H9 (cell line): ENCODE data around the gene CHCHD10. TPM values are rescaled to one million over a fixed set of nuclear protein-coding genes. Genes with fewer than 3 reads are reported as not detected.

Experiments used
- DNase-seq: peaks from one replicate; pipeline ENCODE4 v3.0.0-alpha.2; 2017
- H2AFZ ChIP-seq: one replicate; pipeline ENCODE4 v1.6.1; 2013; ENCODE audit warnings: mild to moderate bottlenecking, low read length, control low read depth, moderate library complexity
- H2AK5ac ChIP-seq: 2 replicates; pipeline ENCODE4 v1.6.1; 2013; ENCODE audit warnings: low read length, control low read depth, mixed read lengths; ENCODE audit not compliant: insufficient read length
- H2BK120ac ChIP-seq: one replicate; pipeline ENCODE4 v1.6.1; 2013; ENCODE audit warnings: low read depth, mild to moderate bottlenecking, low read length, control low read depth, inconsistent platforms; ENCODE audit not compliant: poor library complexity, severe bottlenecking
- H2BK12ac ChIP-seq: 2 replicates; pipeline ENCODE4 v1.6.1; 2013; ENCODE audit warnings: low read length, control low read depth, mixed read lengths, low read depth; ENCODE audit not compliant: insufficient read length
- H2BK15ac ChIP-seq: 2 replicates; pipeline ENCODE4 v1.6.1; 2013; ENCODE audit warnings: low read depth, low read length, control low read depth
- H2BK20ac ChIP-seq: one replicate; pipeline ENCODE4 v1.6.1; 2013; ENCODE audit warnings: low read depth, mild to moderate bottlenecking, low read length, control low read depth, inconsistent platforms; ENCODE audit not compliant: poor library complexity, severe bottlenecking
- H2BK5ac ChIP-seq: 2 replicates; pipeline ENCODE4 v1.6.1; 2013; ENCODE audit warnings: low read length, control low read depth, mixed read lengths; ENCODE audit not compliant: insufficient read length
- H3K14ac ChIP-seq: 2 replicates; pipeline ENCODE4 v1.6.1; 2013; ENCODE audit warnings: low read length, control low read depth; ENCODE audit not compliant: insufficient read depth
- H3K18ac ChIP-seq: 2 replicates; pipeline ENCODE4 v1.6.1; 2013; ENCODE audit warnings: low read depth, mild to moderate bottlenecking, mixed read lengths, low read length, control low read depth; ENCODE audit not compliant: insufficient read length
- H3K23ac ChIP-seq: 2 replicates; pipeline ENCODE4 v1.6.1; 2013; ENCODE audit warnings: low read length, control low read depth, mixed read lengths, low read depth; ENCODE audit not compliant: insufficient read length
- H3K23me2 ChIP-seq: 2 replicates; pipeline ENCODE4 v1.6.1; 2013; ENCODE audit warnings: low read depth, mild to moderate bottlenecking, mixed read lengths, low read length, control low read depth; ENCODE audit not compliant: insufficient read length, poor library complexity, severe bottlenecking
- H3K27ac ChIP-seq: 2 replicates; pipeline ENCODE4 v1.5.1; 2013; ENCODE audit warnings: low read length, control low read depth, mixed read lengths, low read depth; ENCODE audit not compliant: insufficient read length
- H3K27me3 ChIP-seq: 2 replicates; pipeline ENCODE4 v1.6.1; 2013; ENCODE audit warnings: low read length, control low read depth, inconsistent platforms; ENCODE audit not compliant: insufficient read depth
- H3K4ac ChIP-seq: 2 replicates; pipeline ENCODE4 v1.6.1; 2013; ENCODE audit warnings: low read depth, mild to moderate bottlenecking, control low read depth, inconsistent platforms, low read length, moderate library complexity
- H3K4me1 ChIP-seq: 2 replicates; pipeline ENCODE4 v1.6.1; 2013; ENCODE audit warnings: low read length, control low read depth, inconsistent platforms; ENCODE audit not compliant: insufficient read depth
- H3K4me2 ChIP-seq: 2 replicates; pipeline ENCODE4 v1.6.1; 2013; ENCODE audit warnings: low read length, control low read depth, mixed read lengths; ENCODE audit not compliant: insufficient read length, insufficient read depth
- H3K56ac ChIP-seq: 2 replicates; pipeline ENCODE4 v1.6.1; 2013; ENCODE audit warnings: low read depth, mild to moderate bottlenecking, mixed read lengths, low read length, control low read depth; ENCODE audit not compliant: insufficient read length
- H3K79me1 ChIP-seq: 2 replicates; pipeline ENCODE4 v1.6.1; 2013; ENCODE audit warnings: low read depth, mild to moderate bottlenecking, moderate library complexity, low read length, control low read depth, inconsistent platforms; ENCODE audit not compliant: insufficient read depth, poor library complexity, severe bottlenecking
- H3K79me2 ChIP-seq: 2 replicates; pipeline ENCODE4 v1.6.1; 2013; ENCODE audit warnings: low read length, control low read depth, inconsistent platforms; ENCODE audit not compliant: insufficient read depth
- H3K9ac ChIP-seq: 2 replicates; pipeline ENCODE4 v1.6.1; 2013; ENCODE audit warnings: low read length, control low read depth, mixed read lengths; ENCODE audit not compliant: insufficient read length; ENCODE audit errors: extremely low read depth
- H3K9me3 ChIP-seq: one replicate; pipeline ENCODE4 v1.6.1; 2013; ENCODE audit warnings: low read depth, low read length, inconsistent platforms; ENCODE audit not compliant: control insufficient read depth
- H3T11ph ChIP-seq: one replicate; pipeline ENCODE4 v1.6.1; 2013; ENCODE audit warnings: mild to moderate bottlenecking, low read length, control low read depth, inconsistent platforms
- H4K20me1 ChIP-seq: one replicate; pipeline ENCODE4 v1.6.1; 2013; ENCODE audit not compliant: control insufficient read depth, insufficient read length, insufficient read depth
- H4K5ac ChIP-seq: 2 replicates; pipeline ENCODE4 v1.6.1; 2013; ENCODE audit warnings: low read depth, mild to moderate bottlenecking, mixed read lengths, low read length, control low read depth; ENCODE audit not compliant: insufficient read length
- H4K8ac ChIP-seq: replicated peaks from 2 replicates; pipeline ENCODE4 v1.6.1; 2013; ENCODE audit warnings: low read length, control low read depth, mixed read lengths, low read depth; ENCODE audit not compliant: insufficient read length
- H4K91ac ChIP-seq: 2 replicates; pipeline ENCODE4 v1.6.1; 2013; ENCODE audit warnings: low read depth, mild to moderate bottlenecking, moderate library complexity, mixed read lengths, low read length, control low read depth; ENCODE audit not compliant: insufficient read length
- H3K27ac Mint-ChIP-seq, 3 experiments: 2 replicates in 2 of 3; 3 replicates in 1 of 3; pipeline ENCODE4 v1.8.0; 2020 to 2021; ENCODE audit warnings: mixed read lengths in 3 of 3, mild to moderate bottlenecking in 1 of 3, moderate library complexity in 1 of 3
- H3K27me3 Mint-ChIP-seq: 2 replicates; pipeline ENCODE4 v1.8.0; 2021; ENCODE audit warnings: low read depth, mild to moderate bottlenecking, moderate library complexity, mixed read lengths
- H3K36me3 Mint-ChIP-seq, 3 experiments: 2 replicates in 2 of 3; 3 replicates in 1 of 3; pipeline ENCODE4 v1.8.0; 2020 to 2021; ENCODE audit warnings: low read depth in 3 of 3, mixed read lengths in 3 of 3; ENCODE audit not compliant: insufficient read depth in 1 of 3
- H3K4me1 Mint-ChIP-seq, 2 experiments: 2 replicates each; pipeline ENCODE4 v1.8.0; 2020; ENCODE audit warnings: mixed read lengths in 2 of 2
- H3K4me3 Mint-ChIP-seq, 2 experiments: 2 replicates in 1 of 2; 3 replicates in 1 of 2; pipeline ENCODE4 v1.8.0; 2020 to 2021; ENCODE audit warnings: mild to moderate bottlenecking in 2 of 2, mixed read lengths in 2 of 2, moderate library complexity in 1 of 2
- H3K9me3 Mint-ChIP-seq, 2 experiments: 2 replicates in 1 of 2; 3 replicates in 1 of 2; pipeline ENCODE4 v1.8.0; 2020; ENCODE audit warnings: mild to moderate bottlenecking in 2 of 2, mixed read lengths in 2 of 2, moderate library complexity in 1 of 2
- WGBS: extraction: QIAGEN DNeasy Blood & Tissue Kit; methylation state at CpG from one replicate; pipeline ENCODE4 v1.1.7; 2013; ENCODE audit warnings: missing lambda C conversion rate, low lambda C conversion rate, mixed read lengths; ENCODE audit not compliant: insufficient read length; ENCODE audit errors: extremely low coverage; 5-methylcytosine and 5-hydroxymethylcytosine counted together
- total RNA-seq: library from RNA; stranded (reverse); gene quantifications from 2 replicates; pipeline ENCODE4 v1.2.1, GENCODE V29; 2021
- TF ChIP-seq, protein P1 (sequence below): fragments of 200-600 bp; sonication (generic); conservative IDR thresholded peaks from 3 replicates; pipeline ENCODE4 v1.8.0; 2021; ENCODE audit warnings: antibody characterized with exemption, mild to moderate bottlenecking

Gene CHCHD10
- total RNA-seq, 1 experiment from 2014 or later, result 53.7 TPM

DNA sequence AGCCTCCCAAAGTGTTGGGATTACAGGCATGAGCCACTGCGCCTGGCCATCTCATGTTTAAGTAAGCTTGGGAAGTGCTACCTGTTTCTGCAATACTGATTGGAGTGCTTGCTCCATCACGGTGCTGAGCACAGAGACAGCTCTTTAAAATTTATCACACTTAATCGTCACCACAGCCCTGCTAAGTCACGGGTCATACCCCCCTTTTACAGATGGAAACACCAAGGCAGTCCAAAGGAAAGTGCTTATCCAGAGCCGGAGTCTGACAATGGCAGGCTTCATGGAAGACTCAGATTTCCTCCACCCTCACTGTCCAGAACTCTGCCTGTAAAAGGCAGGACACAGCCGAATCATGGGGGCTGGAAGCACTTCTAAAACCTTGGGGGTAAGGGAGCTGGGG lies 7.7 kb downstream of the CHCHD10 start:
- Histone ChIP-seq H3K9ac (no peak overlapping the region), H4K5ac (no peak overlapping the region), H3K27ac (no peak overlapping the region), H3T11ph (no peak overlapping the region), H4K8ac (no peak overlapping the region), H2AK5ac (no peak overlapping the region), H3K23ac (no peak overlapping the region), H3K9me3 (no peaks in the 10 kb centered on the region), H3K18ac (no peak overlapping the region), H3K4me1 (peaks cover 4% of the 10 kb centered on the region; the same call in 1 of the 2 replicates), H4K20me1 (no peaks in the 10 kb centered on the region), H3K14ac (no peak overlapping the region), H2BK120ac (no peak overlapping the region), H3K56ac (no peak overlapping the region), H3K79me1 (no peaks in the 10 kb centered on the region), H3K4me2 (no peak overlapping the region), H2BK5ac (no peak overlapping the region), H2AFZ (no peak overlapping the region), H3K23me2 (no peaks in the 10 kb centered on the region), H2BK12ac (no peak overlapping the region), H3K4ac (no peak overlapping the region), H2BK15ac (no peak overlapping the region), H3K27me3 (no peaks in the 10 kb centered on the region), H2BK20ac (no peak overlapping the region), H3K79me2 (no peaks in the 10 kb centered on the region), H4K91ac (no peak overlapping the region)
- no peaks in the 10 kb centered on the region for H3K9me3 Mint-ChIP-seq
- DNase-seq, result no peak
- no peak overlapping the region for H3K4me3 Mint-ChIP-seq
- H3K27me3 Mint-ChIP-seq, result peaks cover 30% of the 10 kb centered on the region
- H3K27ac Mint-ChIP-seq, result no peak overlapping the region
- peaks cover 20 to 31% of the 10 kb centered on the region in 2 experiments for H3K4me1 Mint-ChIP-seq
- peaks cover 0 to 2% (median 1%) of the 10 kb centered on the region in 3 experiments; a peak in 3 of 7 replicates for H3K36me3 Mint-ChIP-seq
- TF ChIP-seq, protein P1, sequence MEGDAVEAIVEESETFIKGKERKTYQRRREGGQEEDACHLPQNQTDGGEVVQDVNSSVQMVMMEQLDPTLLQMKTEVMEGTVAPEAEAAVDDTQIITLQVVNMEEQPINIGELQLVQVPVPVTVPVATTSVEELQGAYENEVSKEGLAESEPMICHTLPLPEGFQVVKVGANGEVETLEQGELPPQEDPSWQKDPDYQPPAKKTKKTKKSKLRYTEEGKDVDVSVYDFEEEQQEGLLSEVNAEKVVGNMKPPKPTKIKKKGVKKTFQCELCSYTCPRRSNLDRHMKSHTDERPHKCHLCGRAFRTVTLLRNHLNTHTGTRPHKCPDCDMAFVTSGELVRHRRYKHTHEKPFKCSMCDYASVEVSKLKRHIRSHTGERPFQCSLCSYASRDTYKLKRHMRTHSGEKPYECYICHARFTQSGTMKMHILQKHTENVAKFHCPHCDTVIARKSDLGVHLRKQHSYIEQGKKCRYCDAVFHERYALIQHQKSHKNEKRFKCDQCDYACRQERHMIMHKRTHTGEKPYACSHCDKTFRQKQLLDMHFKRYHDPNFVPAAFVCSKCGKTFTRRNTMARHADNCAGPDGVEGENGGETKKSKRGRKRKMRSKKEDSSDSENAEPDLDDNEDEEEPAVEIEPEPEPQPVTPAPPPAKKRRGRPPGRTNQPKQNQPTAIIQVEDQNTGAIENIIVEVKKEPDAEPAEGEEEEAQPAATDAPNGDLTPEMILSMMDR, result no peak
- no CpG with 5 or more reads among the region's 6 CpGs for WGBS
